PC-9 (cell line): ENCODE results near the gene TAL1. TPM values are rescaled to one million over a fixed set of nuclear protein-coding genes. Genes with fewer than 3 reads are reported as not detected.

Experiments
- BruUV-seq: library from RNA; stranded (reverse); fragments of 400-500 nt; replicated peaks from 2 replicates; lab custom pipeline; 2021; lab: Mats Ljungman, UMichigan
- CTCF ChIA-PET: fragments of 300-600 bp; sonication (Branson Sonifier 250); formaldehyde crosslinking; loops from one replicate; lab custom pipeline; 2022; ENCODE audit warnings: antibody characterized with exemption; lab: Charles Lee
- POLR2A ChIA-PET: fragments of 300-600 bp; sonication (Branson Sonifier 250); formaldehyde crosslinking; loops from one replicate; lab custom pipeline; 2022; ENCODE audit warnings: antibody characterized with exemption; ENCODE audit not compliant: unreplicated experiment; lab: Charles Lee
- DNase-seq, 2 experiments: peaks; one replicate each; pipeline versions ENCODE4 v3.0.0 to v3.0.0-alpha.2; 2015 to 2022; ENCODE audit warnings: mixed read lengths in 1 of 2
- H2AFZ ChIP-seq: fragments of 200-600 bp; sonication (generic); 2 replicates; pipeline ENCODE4 v1.8.1; 2017; ENCODE audit warnings: antibody characterized with exemption
- H3F3A ChIP-seq: fragments of 200-600 bp; sonication (generic); 2 replicates; pipeline ENCODE4 v1.8.1; 2017; ENCODE audit warnings: antibody characterized with exemption, mild to moderate bottlenecking, low read depth; ENCODE audit not compliant: insufficient read depth
- H3K27ac ChIP-seq: fragments of 200-600 bp; sonication (generic); 2 replicates; pipeline ENCODE4 v1.6.1; 2016; ENCODE audit warnings: mixed run types
- H3K27me3 ChIP-seq: fragments of 200-600 bp; sonication (generic); 2 replicates; pipeline ENCODE4 v1.6.1; 2016; ENCODE audit warnings: low read depth, mixed run types; ENCODE audit not compliant: insufficient read depth
- H3K36me3 ChIP-seq: fragments of 200-600 bp; sonication (generic); 2 replicates; pipeline ENCODE4 v1.6.1; 2016; ENCODE audit warnings: low read depth, mixed run types
- H3K4me1 ChIP-seq: fragments of 200-600 bp; sonication (generic); replicated peaks from 2 replicates; pipeline ENCODE4 v1.6.1; 2016; ENCODE audit warnings: mixed run types; ENCODE audit not compliant: insufficient read depth
- H3K4me2 ChIP-seq: fragments of 200-600 bp; sonication (generic); 2 replicates; pipeline ENCODE4 v1.6.1; 2017; ENCODE audit warnings: mixed run types
- H3K4me3 ChIP-seq: fragments of 200-600 bp; sonication (generic); 2 replicates; pipeline ENCODE4 v1.6.1; 2016; ENCODE audit warnings: mixed run types
- H3K79me2 ChIP-seq: fragments of 200-600 bp; sonication (generic); 2 replicates; pipeline ENCODE4 v1.6.1; 2017; ENCODE audit warnings: low read depth, mixed run types
- H3K9me2 ChIP-seq: fragments of 200-600 bp; sonication (generic); 2 replicates; pipeline ENCODE4 v1.8.1; 2017; ENCODE audit warnings: mild to moderate bottlenecking; ENCODE audit not compliant: insufficient read depth
- H3K9me3 ChIP-seq: fragments of 200-600 bp; sonication (generic); 2 replicates; pipeline ENCODE4 v1.8.1; 2016; ENCODE audit warnings: low read depth; ENCODE audit not compliant: insufficient read depth
- H4K20me1 ChIP-seq: fragments of 200-600 bp; sonication (generic); 2 replicates; pipeline ENCODE4 v1.8.1; 2017; ENCODE audit not compliant: insufficient read depth
- EZH2 ChIP-seq: fragments of 200-600 bp; sonication (generic); IDR thresholded peaks from 2 replicates; pipeline ENCODE4 v1.8.0; 2017; ENCODE audit warnings: antibody characterized with exemption, low read depth
- intact Hi-C: fragments of 100-400 bp; cut with micrococcal nuclease; formaldehyde crosslinking; loops from one replicate; pipeline ENCODE4 v1.10.0; 2022; ENCODE audit not compliant: unreplicated experiment
- total RNA-seq: library from RNA; stranded (reverse); gene quantifications from 2 replicates; pipeline ENCODE4 v1.2.3, GENCODE V29; 2021
- TF ChIP-seq, protein P1 (sequence below): fragments of 200-600 bp; sonication (generic); conservative IDR thresholded peaks from 2 replicates; pipeline ENCODE4 v1.6.1; 2017; ENCODE audit warnings: mixed run types, antibody characterized with exemption, mild to moderate bottlenecking, moderate library complexity

Gene TAL1
- total RNA-seq, 1 experiment from 2014 or later = not detected

DNA sequence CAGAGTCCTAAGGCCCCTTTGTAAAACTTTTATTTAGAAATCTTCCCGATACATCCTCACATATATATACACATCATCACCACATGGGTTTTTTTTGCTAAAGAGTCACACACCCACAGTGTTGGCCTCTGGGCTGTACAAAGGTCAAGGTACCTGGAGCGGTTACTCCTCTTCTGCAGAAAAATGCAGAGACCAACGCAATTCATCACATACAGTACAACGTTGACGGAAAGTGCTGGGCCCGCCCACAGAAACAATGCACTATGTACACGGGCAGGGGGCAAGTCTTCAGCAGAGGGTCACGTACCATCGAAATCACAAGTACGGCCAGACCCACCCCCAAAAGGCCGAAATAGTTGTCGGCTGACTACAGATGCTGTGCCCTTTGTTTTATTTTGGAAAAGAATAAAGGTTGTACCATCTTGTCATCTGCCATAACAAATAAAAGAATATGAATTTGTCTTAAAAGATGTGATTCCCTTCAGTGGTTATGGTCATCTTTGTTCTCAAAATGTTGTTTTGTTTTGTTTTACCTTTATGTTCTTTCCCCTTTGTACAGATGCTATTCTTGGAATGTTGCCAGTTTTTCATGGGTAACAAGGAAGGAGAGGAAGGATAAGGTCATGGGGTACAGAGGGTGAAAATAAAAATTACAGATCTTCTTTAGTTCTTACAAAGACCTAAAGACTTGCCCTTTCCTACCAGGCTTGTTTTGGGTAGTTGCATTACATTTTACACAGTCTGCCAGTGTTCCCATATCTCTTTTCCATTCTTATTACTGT is 15.6 kb downstream of the TAL1 start:
- Histone ChIP-seq H3K27me3 (peaks cover 7% of the 10 kb centered on the region; the same call in 1 of the 2 replicates), H3F3A (no peaks in the 10 kb centered on the region), H3K27ac (no peak overlapping the region), H2AFZ (no peak overlapping the region), H3K79me2 (no peaks in the 10 kb centered on the region), H4K20me1 (no peaks in the 10 kb centered on the region), H3K9me2 (no peaks in the 10 kb centered on the region), H3K4me1 (no peaks in the 10 kb centered on the region), H3K4me2 (no peak overlapping the region), H3K9me3 (no peaks in the 10 kb centered on the region), H3K36me3 (no peaks in the 10 kb centered on the region), H3K4me3 (no peak overlapping the region)
- ChIA-PET CTCF (no interaction called here), POLR2A (no interaction called here)
- TF ChIP-seq, protein P1, sequence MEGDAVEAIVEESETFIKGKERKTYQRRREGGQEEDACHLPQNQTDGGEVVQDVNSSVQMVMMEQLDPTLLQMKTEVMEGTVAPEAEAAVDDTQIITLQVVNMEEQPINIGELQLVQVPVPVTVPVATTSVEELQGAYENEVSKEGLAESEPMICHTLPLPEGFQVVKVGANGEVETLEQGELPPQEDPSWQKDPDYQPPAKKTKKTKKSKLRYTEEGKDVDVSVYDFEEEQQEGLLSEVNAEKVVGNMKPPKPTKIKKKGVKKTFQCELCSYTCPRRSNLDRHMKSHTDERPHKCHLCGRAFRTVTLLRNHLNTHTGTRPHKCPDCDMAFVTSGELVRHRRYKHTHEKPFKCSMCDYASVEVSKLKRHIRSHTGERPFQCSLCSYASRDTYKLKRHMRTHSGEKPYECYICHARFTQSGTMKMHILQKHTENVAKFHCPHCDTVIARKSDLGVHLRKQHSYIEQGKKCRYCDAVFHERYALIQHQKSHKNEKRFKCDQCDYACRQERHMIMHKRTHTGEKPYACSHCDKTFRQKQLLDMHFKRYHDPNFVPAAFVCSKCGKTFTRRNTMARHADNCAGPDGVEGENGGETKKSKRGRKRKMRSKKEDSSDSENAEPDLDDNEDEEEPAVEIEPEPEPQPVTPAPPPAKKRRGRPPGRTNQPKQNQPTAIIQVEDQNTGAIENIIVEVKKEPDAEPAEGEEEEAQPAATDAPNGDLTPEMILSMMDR = no peak
- no peak for TF ChIP-seq EZH2
- intact Hi-C loops = no loop called here
- BruUV-seq = no TSS peak
- no peak for DNase-seq

DNA sequence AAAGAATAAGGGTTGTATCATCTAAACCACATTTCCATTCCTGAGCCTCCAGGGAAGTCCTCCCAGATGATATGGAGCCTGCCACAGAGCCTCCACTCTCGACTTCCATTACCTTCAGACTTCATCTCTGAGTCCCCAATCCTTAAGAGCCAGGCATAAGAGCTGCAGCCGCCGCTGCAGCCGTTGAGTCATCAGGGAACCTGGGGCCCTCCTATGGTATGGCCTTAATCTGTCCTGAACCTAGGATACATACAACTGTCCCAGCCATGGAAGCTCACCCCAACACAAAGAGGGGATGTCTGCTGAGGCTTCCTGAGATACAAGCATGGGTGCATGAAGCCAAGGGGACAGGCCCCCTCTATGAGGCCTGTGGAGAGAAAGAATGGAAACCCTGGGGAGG is 16.3 kb downstream of the TAL1 start:
- no peak overlapping the region for H3K4me2 ChIP-seq
- no peak overlapping the region for H3K4me3 ChIP-seq
- peaks cover 4% of the 10 kb centered on the region; the same call in 1 of the 2 replicates for H3K27me3 ChIP-seq
- no peaks in the 10 kb centered on the region for H4K20me1 ChIP-seq
- no peak overlapping the region for H2AFZ ChIP-seq
- no peaks in the 10 kb centered on the region for H3K79me2 ChIP-seq
- TF ChIP-seq, protein P1 = no peak
- TF ChIP-seq EZH2 = no peak
- BruUV-seq = no TSS peak
- H3K36me3 ChIP-seq = no peaks in the 10 kb centered on the region
- no peak overlapping the region for H3K27ac ChIP-seq
- no peaks in the 10 kb centered on the region for H3F3A ChIP-seq
- ChIA-PET POLR2A (no interaction called here), CTCF (no interaction called here)
- intact Hi-C loops = no loop called here
- no peaks in the 10 kb centered on the region for H3K9me3 ChIP-seq
- no peaks in the 10 kb centered on the region for H3K4me1 ChIP-seq
- H3K9me2 ChIP-seq = no peaks in the 10 kb centered on the region
- no peak for DNase-seq

DNA sequence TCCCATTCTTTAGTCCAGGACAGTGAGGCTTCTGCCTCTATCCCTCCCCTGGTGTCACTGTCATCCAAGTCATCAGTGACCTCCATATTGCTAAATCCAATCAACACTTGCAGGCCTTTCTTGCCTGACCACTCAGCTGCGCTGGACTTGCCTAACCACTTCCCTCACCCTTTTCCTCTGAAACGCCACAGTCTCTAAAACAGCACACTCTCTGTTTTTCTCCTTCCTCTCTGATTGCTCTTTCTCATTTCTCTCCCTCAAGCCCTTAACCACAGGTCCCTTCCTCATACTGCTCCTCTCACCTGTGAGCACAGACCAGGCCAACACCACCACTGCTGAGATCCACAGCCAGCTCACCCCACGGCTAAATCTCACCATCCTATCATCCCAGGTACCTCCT is 17.5 kb downstream of the TAL1 start:
- H3K27me3 ChIP-seq = no peaks in the 10 kb centered on the region
- no peaks in the 10 kb centered on the region for H3K9me3 ChIP-seq
- BruUV-seq = no TSS peak
- H3K4me3 ChIP-seq = no peak overlapping the region
- H3K4me1 ChIP-seq = no peaks in the 10 kb centered on the region
- intact Hi-C loops = no loop called here
- H3K9me2 ChIP-seq = no peaks in the 10 kb centered on the region
- H2AFZ ChIP-seq = no peak overlapping the region
- TF ChIP-seq, protein P1 = no peak
- TF ChIP-seq EZH2 = no peak
- ChIA-PET CTCF (no interaction called here), POLR2A (no interaction called here)
- no peaks in the 10 kb centered on the region for H3K36me3 ChIP-seq
- no peaks in the 10 kb centered on the region for H3K79me2 ChIP-seq
- no peak overlapping the region for H3K27ac ChIP-seq
- no peaks in the 10 kb centered on the region for H3F3A ChIP-seq
- H3K4me2 ChIP-seq = no peak overlapping the region
- no peak for DNase-seq
- no peaks in the 10 kb centered on the region for H4K20me1 ChIP-seq
